ENCODE measurements around the gene AACS. TPM values are rescaled to one million over a fixed set of nuclear protein-coding genes. Genes with fewer than 3 reads are reported as not detected.
"Not testable (repeated sequence)": the region's sequence is repeated elsewhere in the genome, so short reads cannot be mapped to it uniquely, and the experiment has no call there.

AACS gene
- total RNA-seq, 2 donors from 2014 or later, result 15.0 to 22.4 TPM

GRCh38 chr12:125070661-125071390, 5.6 kb downstream of the AACS start:
- DNase-seq, result no peak
- Histone ChIP-seq H3K27ac (no peak overlapping the region), H3K4me1 (peaks cover 21% of the 10 kb centered on the region), H3K9me3 (no peaks in the 10 kb centered on the region), H3K4me3 (no peak overlapping the region), H3K27me3 (no peaks in the 10 kb centered on the region), H3K36me3 (replicated peaks in 1 of 2; ENCODE audit: insufficient read depth in 1 of 2, low read depth in 2 of 2) (no peaks in the 10 kb centered on the region)
- no peak for ATAC-seq
- intact Hi-C loops (cut with DNase I), result no loop called here
- WGBS, 2 donors, result 81 to 88% methylated on average over 9 to 11 of the region's 11 CpGs
- TF ChIP-seq CTCF (IDR thresholded peaks at IDR 0.05) (no peak), POLR2A (IDR thresholded peaks at IDR 0.05) (no peak)

GRCh38 chr12:125071456-125071855, 6.2 kb downstream of the AACS start:
- intact Hi-C loops (cut with DNase I), result no loop called here
- no peaks in the 10 kb centered on the region for H3K9me3 ChIP-seq
- H3K27me3 ChIP-seq, result no peaks in the 10 kb centered on the region
- no peak for DNase-seq
- H3K4me3 ChIP-seq, result no peak overlapping the region
- H3K4me1 ChIP-seq, result peaks cover 15% of the 10 kb centered on the region
- H3K27ac ChIP-seq, result no peak overlapping the region
- H3K36me3 ChIP-seq (replicated peaks in 1 of 2; ENCODE audit: insufficient read depth in 1 of 2, low read depth in 2 of 2), result no peaks in the 10 kb centered on the region
- ATAC-seq, result no peak
- TF ChIP-seq POLR2A (IDR thresholded peaks at IDR 0.05) (no peak), CTCF (IDR thresholded peaks at IDR 0.05) (no peak)
- whole genome bisulfite sequencing, 2 donors, result 84% methylated on average over 12 of the region's 12 CpGs

GRCh38 chr12:125072496-125072895, 7.3 kb downstream of the AACS start:
- Histone ChIP-seq H3K4me3 (no peak overlapping the region), H3K4me1 (peaks cover 7% of the 10 kb centered on the region), H3K9me3 (no peaks in the 10 kb centered on the region), H3K36me3 (replicated peaks in 1 of 2; ENCODE audit: insufficient read depth in 1 of 2, low read depth in 2 of 2) (no peaks in the 10 kb centered on the region), H3K27me3 (no peaks in the 10 kb centered on the region), H3K27ac (no peak overlapping the region)
- TF ChIP-seq CTCF (IDR thresholded peaks at IDR 0.05), result no peak
- no peak for TF ChIP-seq POLR2A (IDR thresholded peaks at IDR 0.05)
- intact Hi-C loops (cut with DNase I), result no loop called here
- DNase-seq (no peak), ATAC-seq (no peak)
- WGBS, 2 donors, result 87 to 97% methylated on average over 2 of the region's 2 CpGs

- not testable (repeated sequence) for H3K4me3 ChIP-seq, ATAC-seq
- 77 to 89% methylated on average over 2 of the region's 2 CpGs for WGBS, 2 donors
These were observed 9.1 kb downstream of the AACS start for GRCh38 chr12:125074294-125074693.

GRCh38 chr12:125076103-125076502, 10.9 kb downstream of the AACS start:
- ATAC-seq (no peak), DNase-seq (no peak)
- no peaks in the 10 kb centered on the region for H3K9me3 ChIP-seq
- H3K36me3 ChIP-seq (replicated peaks in 1 of 2; ENCODE audit: insufficient read depth in 1 of 2, low read depth in 2 of 2), result peaks cover 0 to 4% of the 10 kb centered on the region in 2 donors
- no peaks in the 10 kb centered on the region for H3K4me1 ChIP-seq
- TF ChIP-seq CTCF (IDR thresholded peaks at IDR 0.05), result no peak
- no peak for TF ChIP-seq POLR2A (IDR thresholded peaks at IDR 0.05)
- H3K27me3 ChIP-seq, result no peaks in the 10 kb centered on the region
- WGBS, 2 donors, result 92 to 95% methylated on average over 6 of the region's 6 CpGs
- H3K4me3 ChIP-seq, result no peak overlapping the region
- intact Hi-C loops (cut with DNase I), result no loop called here
- H3K27ac ChIP-seq, result no peak overlapping the region

More at GRCh38 chr12:125074294-125074693, 9.1 kb downstream of the AACS start:
- H3K9me3 ChIP-seq; H3K4me1 ChIP-seq; H3K36me3 ChIP-seq (replicated peaks in 1 of 2; ENCODE audit: insufficient read depth in 1 of 2, low read depth in 2 of 2); intact Hi-C loops (cut with DNase I); H3K27ac ChIP-seq; H3K27me3 ChIP-seq; DNase-seq: not testable (repeated sequence)

Measured in body of pancreas (tissue), 4 donors.